HUES48 (cell line): Measurements from ENCODE around the gene SBDS.
"Not testable (repeated sequence)": the region's sequence is repeated elsewhere in the genome, so short reads cannot be mapped to it uniquely, and the experiment has no call there.

Experiments
- H3K27ac ChIP-seq: one replicate; pipeline ENCODE4 v1.7.0; 2013; ENCODE audit warnings: low read depth, low read length, inconsistent platforms
- H3K27me3 ChIP-seq: 2 replicates; pipeline ENCODE4 v1.6.1; 2013; ENCODE audit warnings: mild to moderate bottlenecking, low read length; ENCODE audit not compliant: control insufficient read depth, insufficient read depth
- H3K36me3 ChIP-seq: 2 replicates; pipeline ENCODE4 v1.6.1; 2013; ENCODE audit warnings: low read length; ENCODE audit not compliant: control insufficient read depth, insufficient read depth
- H3K4me1 ChIP-seq: 2 replicates; pipeline ENCODE4 v1.6.1; 2013; ENCODE audit warnings: mild to moderate bottlenecking, low read length; ENCODE audit not compliant: control insufficient read depth, insufficient read depth
- H3K4me3 ChIP-seq: 2 replicates; pipeline ENCODE4 v1.5.1; 2013; ENCODE audit warnings: mild to moderate bottlenecking, low read depth, low read length
- H3K9ac ChIP-seq: 2 replicates; pipeline ENCODE4 v1.6.1; 2013; ENCODE audit warnings: mild to moderate bottlenecking, low read depth, low read length, moderate library complexity
- H3K9me3 ChIP-seq: 2 replicates; pipeline ENCODE4 v1.6.1; 2013; ENCODE audit warnings: low read length; ENCODE audit not compliant: control insufficient read depth, insufficient read depth

Gene SBDS

GRCh38 chr7:66995050-66995776, at the start of gene SBDS:
SBDS (minus strand) TSS chr7:66995586; CDS start chr7:66995417, 169 bp downstream.
- Histone ChIP-seq H3K4me3 (peak within 1 kb of the TSS; percentile 97), H3K27ac (peak within 1 kb of the TSS; percentile 94), H3K9ac (peak within 1 kb of the TSS; percentile 84), H3K36me3 (peaks cover 30% of the 10 kb centered on the region)
- H3K9me3 ChIP-seq, H3K27me3 ChIP-seq, H3K4me1 ChIP-seq: not testable (repeated sequence)

GRCh38 chr7:67043559-67043930, 48.2 kb upstream of the SBDS start:
- not testable (repeated sequence) for H3K9ac ChIP-seq, H3K27ac ChIP-seq

GRCh38 chr7:67042781-67043558, 47.6 kb upstream of the SBDS start:
- not testable (repeated sequence) for H3K4me1 ChIP-seq, H3K4me3 ChIP-seq, H3K27me3 ChIP-seq, H3K36me3 ChIP-seq, H3K9me3 ChIP-seq, H3K9ac ChIP-seq, H3K27ac ChIP-seq

More at GRCh38 chr7:67043559-67043930, 48.2 kb upstream of the SBDS start:
- not testable (repeated sequence) for H3K9me3 ChIP-seq, H3K36me3 ChIP-seq, H3K4me1 ChIP-seq, H3K27me3 ChIP-seq, H3K4me3 ChIP-seq

GRCh38 chr7:67040832-67041231, 45.4 kb upstream of the SBDS start:
- H3K4me1 ChIP-seq, H3K9ac ChIP-seq, H3K27me3 ChIP-seq, H3K4me3 ChIP-seq, H3K27ac ChIP-seq, H3K9me3 ChIP-seq, H3K36me3 ChIP-seq: not testable (repeated sequence)

GRCh38 chr7:67036432-67037395, 41.3 kb upstream of the SBDS start:
- not testable (repeated sequence) for H3K4me3 ChIP-seq, H3K27me3 ChIP-seq, H3K27ac ChIP-seq, H3K9me3 ChIP-seq, H3K4me1 ChIP-seq, H3K36me3 ChIP-seq, H3K9ac ChIP-seq

GRCh38 chr7:67033251-67033650, 37.9 kb upstream of the SBDS start:
- Histone ChIP-seq H3K36me3 (peaks cover 8% of the 10 kb centered on the region; the same call in 1 of the 2 replicates), H3K4me3 (no peak overlapping the region), H3K9ac (no peak overlapping the region), H3K4me1 (no peaks in the 10 kb centered on the region), H3K27me3 (no peaks in the 10 kb centered on the region), H3K27ac (no peak overlapping the region), H3K9me3 (no peaks in the 10 kb centered on the region)

- not testable (repeated sequence) for H3K9ac ChIP-seq, H3K36me3 ChIP-seq
Measured at GRCh38 chr7:67031685-67032084, 36.3 kb upstream of the SBDS start.

GRCh38 chr7:67025459-67025858, 30.1 kb upstream of the SBDS start:
- not testable (repeated sequence) for H3K27ac ChIP-seq, H3K9ac ChIP-seq, H3K4me3 ChIP-seq, H3K9me3 ChIP-seq, H3K4me1 ChIP-seq, H3K27me3 ChIP-seq
- peaks cover 35% of the 10 kb centered on the region for H3K36me3 ChIP-seq

More at GRCh38 chr7:67031685-67032084, 36.3 kb upstream of the SBDS start:
- not testable (repeated sequence) for H3K27ac ChIP-seq, H3K4me3 ChIP-seq, H3K4me1 ChIP-seq, H3K9me3 ChIP-seq, H3K27me3 ChIP-seq

- Histone ChIP-seq H3K9me3 (no peaks in the 10 kb centered on the region), H3K27me3 (no peaks in the 10 kb centered on the region), H3K27ac (no peak overlapping the region), H3K36me3 (peaks cover 49% of the 10 kb centered on the region), H3K9ac (no peak overlapping the region), H3K4me3 (no peak overlapping the region), H3K4me1 (no peaks in the 10 kb centered on the region)
Measured at GRCh38 chr7:67022511-67022910, 27.1 kb upstream of the SBDS start.

- peaks cover 52% of the 10 kb centered on the region for H3K36me3 ChIP-seq
- H3K27ac ChIP-seq: no peak overlapping the region
- no peak overlapping the region for H3K4me3 ChIP-seq
- no peaks in the 10 kb centered on the region for H3K4me1 ChIP-seq
- no peak overlapping the region for H3K9ac ChIP-seq
- H3K9me3 ChIP-seq: no peaks in the 10 kb centered on the region
- H3K27me3 ChIP-seq: no peaks in the 10 kb centered on the region
Measured at GRCh38 chr7:67021260-67021659, 25.9 kb upstream of the SBDS start.
